Tibial nerve (tissue), 4 donors: ENCODE data around the gene PRPF40B. TPM values are rescaled to one million over a fixed set of nuclear protein-coding genes. Genes with fewer than 3 reads are reported as not detected.

Experiments
- DNase-seq, 2 donors: peaks; one replicate each; pipeline ENCODE4 v3.0.0-alpha.2; 2019; ENCODE audit warnings: low spot score in 2 of 2
- H3K27ac ChIP-seq, 4 donors: fragments of 200-600 bp; sonication (generic) in 3 of 4; one replicate each; pipeline ENCODE4 v1.5.1; 2017 to 2019; ENCODE audit warnings: mild to moderate bottlenecking in 1 of 4
- H3K27me3 ChIP-seq, 2 donors: fragments of 200-600 bp; sonication (generic) in 1 of 2; one replicate each; pipeline versions ENCODE4 v1.5.1 to v1.6.0; 2017 to 2019
- H3K36me3 ChIP-seq, 3 donors: fragments of 200-600 bp; sonication (generic); one replicate each; pipeline ENCODE4 v1.5.1; 2018 to 2019
- H3K4me1 ChIP-seq, 4 donors: fragments of 200-600 bp; sonication (generic) in 3 of 4; one replicate each; pipeline ENCODE4 v1.5.1; 2017 to 2019
- H3K4me3 ChIP-seq, 4 donors: fragments of 200-600 bp; sonication (generic) in 3 of 4; one replicate each; pipeline ENCODE4 v1.5.1; 2017 to 2019; ENCODE audit warnings: mild to moderate bottlenecking in 1 of 4, moderate library complexity in 1 of 4
- H3K9me3 ChIP-seq, 4 donors: fragments of 200-600 bp; sonication (generic) in 3 of 4; one replicate each; pipeline ENCODE4 v1.5.1; 2017 to 2019
- CTCF ChIP-seq, 5 experiments: fragments of 200-600 bp in 3 of 5; fragments of 450-650 bp in 2 of 5; sonication (generic) in 3 of 5; IDR thresholded peaks; one replicate each; pipeline ENCODE4 v1.5.1; 2016 to 2019; ENCODE audit warnings: antibody characterized with exemption in 5 of 5, mild to moderate bottlenecking in 3 of 5, moderate library complexity in 2 of 5
- EP300 ChIP-seq, 2 donors: sonication (generic); formaldehyde crosslinking; IDR thresholded peaks; one replicate each; pipeline ENCODE4 v1.6.1; 2017; ENCODE audit warnings: antibody characterized with exemption in 2 of 2, mild to moderate bottlenecking in 1 of 2
- POLR2A ChIP-seq, 2 donors: fragments of 450-650 bp; IDR thresholded peaks; one replicate each; pipeline ENCODE4 v1.6.1; 2017; ENCODE audit warnings: antibody characterized with exemption in 2 of 2, mild to moderate bottlenecking in 2 of 2, moderate library complexity in 2 of 2
- WGBS, 2 donors: methylation state at CpG; one replicate each; pipeline ENCODE4 v1.1.5; 2018; 5-methylcytosine and 5-hydroxymethylcytosine counted together
- total RNA-seq, 4 donors: library from RNA; depleted of rRNA; stranded (reverse); fragments of >200 nt; gene quantifications; one replicate each; pipeline ENCODE4 v1.1.0, GENCODE V29; 2016

Gene PRPF40B
- total RNA-seq, 4 donors from 2014 or later, result 18.1 to 36.0 (median 21.4) TPM

- Histone ChIP-seq H3K4me3 (no peak overlapping the region), H3K27me3 (no peaks in the 10 kb centered on the region), H3K27ac (peak overlapping the region; percentile 26 to 81 (median 53)), H3K9me3 (no peaks in the 10 kb centered on the region), H3K4me1 (peaks cover 0 to 40% (median 15%) of the 10 kb centered on the region in 4 donors), H3K36me3 (peaks cover 0 to 78% (median 0%) of the 10 kb centered on the region in 3 donors)
- TF ChIP-seq EP300 (IDR thresholded peaks at IDR 0.05) (no peak), CTCF (IDR thresholded peaks at IDR 0.05) (no peak), POLR2A (IDR thresholded peaks at IDR 0.05) (no peak)
- no peak for DNase-seq
- 71 to 75% methylated on average over 10 of the region's 10 CpGs for WGBS, 2 donors
Observed at GRCh38 chr12:49643961-49644619, 20.7 kb downstream of the PRPF40B start.

GRCh38 chr12:49644620-49644994 is 21.2 kb downstream of the PRPF40B start:
- Histone ChIP-seq H3K27me3 (no peaks in the 10 kb centered on the region), H3K36me3 (peaks cover 0 to 84% (median 0%) of the 10 kb centered on the region in 3 donors), H3K4me3 (no peak overlapping the region), H3K9me3 (no peaks in the 10 kb centered on the region), H3K27ac (peak overlapping the region; percentile 26 to 81 (median 64)), H3K4me1 (peaks cover 0 to 45% (median 15%) of the 10 kb centered on the region in 4 donors)
- 0 to 3% methylated on average over 2 of the region's 2 CpGs for WGBS, 2 donors
- TF ChIP-seq POLR2A (IDR thresholded peaks at IDR 0.05) (no peak), EP300 (IDR thresholded peaks at IDR 0.05) (peak in 1 of 2 donors; percentile 68), CTCF (IDR thresholded peaks at IDR 0.05) (peak; percentile 89 to 98 (median 94))
- peak; percentile 76 to 88 for DNase-seq

GRCh38 chr12:49645146-49646039 is 22.0 kb downstream of the PRPF40B start:
- DNase-seq, result no peak
- H3K36me3 ChIP-seq, result peaks cover 0 to 91% (median under 1%) of the 10 kb centered on the region in 3 donors
- peak overlapping the region; percentile 27 to 81 (median 64) for H3K27ac ChIP-seq
- H3K27me3 ChIP-seq, result no peaks in the 10 kb centered on the region
- peaks cover 0 to 46% (median 15%) of the 10 kb centered on the region in 4 donors for H3K4me1 ChIP-seq
- WGBS, 2 donors, result 80 to 84% methylated on average over 4 to 6 of the region's 6 CpGs
- H3K4me3 ChIP-seq, result no peak overlapping the region
- TF ChIP-seq CTCF (IDR thresholded peaks at IDR 0.05), result no peak
- no peak for TF ChIP-seq POLR2A (IDR thresholded peaks at IDR 0.05)
- no peaks in the 10 kb centered on the region for H3K9me3 ChIP-seq

- no peak for TF ChIP-seq POLR2A (IDR thresholded peaks at IDR 0.05)
- no peak for TF ChIP-seq CTCF (IDR thresholded peaks at IDR 0.05)
- 96 to 100% methylated on average over 1 to 7 of the region's 7 CpGs for WGBS, 2 donors
- H3K4me1 ChIP-seq, result peaks cover 0 to 46% (median 15%) of the 10 kb centered on the region in 4 donors
- peaks cover 0 to 95% (median 5%) of the 10 kb centered on the region in 3 donors for H3K36me3 ChIP-seq
- no peak overlapping the region for H3K4me3 ChIP-seq
- no peak for DNase-seq
- H3K27ac ChIP-seq, result peak overlapping the region in 3 of 4 donors; percentile 27 to 81 (median 76)
- H3K9me3 ChIP-seq, result no peaks in the 10 kb centered on the region
- H3K27me3 ChIP-seq, result no peaks in the 10 kb centered on the region
Observed at GRCh38 chr12:49646331-49646830, 23.0 kb downstream of the PRPF40B start.
